GM12892 (cell line): ENCODE results near the gene CERCAM.

Source experiments
- POLR2A ChIP-seq: IDR thresholded peaks from 2 replicates; pipeline ENCODE4 v1.6.1; 2011; ENCODE audit warnings: low read depth, low read length, control low read depth
- POLR2AphosphoS5 ChIP-seq: IDR thresholded peaks from 2 replicates; pipeline ENCODE4 v1.6.1; 2011; ENCODE audit warnings: low read depth, low read length, control low read depth
- TAF1 ChIP-seq: IDR thresholded peaks from 2 replicates; pipeline ENCODE4 v1.6.1; 2011; ENCODE audit warnings: low read depth, mild to moderate bottlenecking, control low read depth, low read length, borderline replicate concordance

- TF ChIP-seq POLR2A (no peak), POLR2AphosphoS5 (no peak), TAF1 (no peak)
These were observed 34.3 kb downstream of the CERCAM start for GRCh38 chr9:128454991-128455390.
